Hematopoietic multipotent progenitor cell treated with erythropoietin and hydrocortisone succinate and interleukin-3 and kit ligand, for 15 days (in vitro differentiated cells): ENCODE data around the gene TDRD7.
"Not testable (repeated sequence)": the region's sequence is repeated elsewhere in the genome, so short reads cannot be mapped to it uniquely, and the experiment has no call there.

Source experiments
- DNase-seq: peaks from one replicate; pipeline ENCODE4 v3.0.0-alpha.2; 2015; ENCODE audit warnings: low spot score

Gene TDRD7

DNA sequence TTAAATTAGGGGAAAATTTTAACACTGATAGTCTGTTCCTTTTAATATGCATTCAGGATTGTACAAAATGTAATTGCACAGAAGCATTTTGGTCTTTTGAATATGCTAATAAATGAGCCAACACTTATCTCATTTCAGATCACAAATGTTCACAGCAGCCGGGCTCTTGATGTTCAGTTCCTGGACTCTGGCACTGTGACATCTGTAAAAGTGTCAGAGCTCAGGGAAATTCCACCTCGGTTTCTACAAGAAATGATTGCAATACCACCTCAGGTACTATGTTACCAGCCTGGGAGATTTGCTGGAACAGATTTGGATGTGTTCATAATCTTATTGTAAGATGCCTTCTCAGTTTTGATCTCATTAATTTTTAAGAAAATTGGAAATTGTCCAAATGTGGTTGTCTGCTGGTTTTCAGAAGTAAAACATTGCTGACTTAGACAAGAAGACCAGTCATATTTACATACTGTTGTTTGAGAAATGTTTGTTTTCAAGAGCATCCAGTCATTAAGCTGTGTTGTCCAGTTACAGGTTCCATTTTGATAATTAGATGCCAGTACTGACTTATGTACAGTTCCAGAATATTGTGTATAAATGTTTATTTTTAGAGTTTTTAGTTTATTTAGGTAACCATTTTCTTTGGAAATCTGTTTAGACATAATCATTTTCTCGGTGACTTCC, 66.5 kb downstream of the TDRD7 start:
- DNase-seq: no peak

DNA sequence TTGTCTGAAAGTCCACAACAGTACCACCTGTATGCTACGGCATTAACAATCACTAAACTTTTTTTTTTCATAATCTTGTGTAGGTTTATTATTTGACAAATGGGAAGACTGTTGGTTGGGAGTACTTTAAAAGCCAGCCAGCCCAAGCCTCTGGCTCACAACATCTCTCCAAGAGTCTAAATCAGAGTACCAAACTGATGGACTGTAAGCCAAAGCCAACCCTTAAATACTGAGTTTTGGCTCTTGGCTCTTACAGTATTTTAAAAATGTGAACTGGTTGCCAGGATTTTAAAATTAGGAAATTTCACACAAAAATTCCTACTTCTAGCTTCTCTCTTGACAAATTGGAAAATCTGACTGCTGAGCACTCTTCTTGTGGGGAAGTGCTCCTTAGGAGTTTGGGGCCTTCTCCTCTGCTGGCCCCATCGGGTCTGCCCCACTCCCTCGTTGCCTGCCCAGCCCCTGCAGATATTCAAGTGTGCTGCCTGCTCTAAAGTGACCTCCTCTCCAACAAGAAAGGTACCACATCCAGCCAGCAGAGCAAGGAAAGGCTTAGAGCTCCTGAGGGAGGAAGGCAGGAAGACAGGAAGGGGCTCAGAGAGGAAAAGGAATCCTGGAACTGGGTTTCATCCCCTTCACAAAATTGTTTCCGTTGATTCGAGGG, 67.7 kb downstream of the TDRD7 start:
- DNase-seq: no peak

DNA sequence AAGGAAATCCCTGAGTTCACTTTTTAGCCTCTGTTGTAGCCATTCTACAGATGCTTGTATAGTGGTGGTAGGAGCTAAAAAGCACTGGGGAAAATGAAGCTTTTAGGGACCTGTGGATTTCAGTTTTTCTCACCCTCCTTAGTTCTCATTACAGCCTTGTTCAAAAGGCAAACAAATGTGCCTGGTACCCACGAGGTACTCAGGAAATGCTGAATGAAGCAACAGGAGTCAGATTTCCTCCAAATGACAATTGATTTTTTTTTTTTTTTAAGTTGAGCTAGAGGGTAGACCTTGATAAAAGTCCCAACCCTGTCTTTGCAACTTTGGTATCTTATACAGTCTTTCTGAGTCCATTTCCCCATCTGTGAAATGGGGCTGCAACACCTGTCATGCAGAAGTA, 68.3 kb downstream of the TDRD7 start:
- no peak for DNase-seq

DNA sequence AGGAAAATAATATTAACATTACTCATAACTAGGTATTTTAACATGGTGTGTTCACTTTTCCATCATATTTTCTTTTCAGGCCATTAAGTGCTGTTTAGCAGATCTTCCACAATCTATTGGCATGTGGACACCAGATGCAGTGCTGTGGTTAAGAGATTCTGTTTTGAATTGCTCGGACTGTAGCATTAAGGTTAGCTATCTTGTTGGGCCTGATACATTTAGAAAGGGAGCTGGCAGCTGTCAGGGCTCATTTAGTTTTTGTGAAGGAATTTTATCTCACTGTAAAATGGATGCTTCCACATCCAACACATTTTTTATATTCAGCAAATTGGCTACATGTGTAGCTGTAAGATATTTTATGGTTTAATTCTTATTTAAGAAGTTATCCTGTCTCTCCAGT, 68.9 kb downstream of the TDRD7 start:
- DNase-seq: no peak

DNA sequence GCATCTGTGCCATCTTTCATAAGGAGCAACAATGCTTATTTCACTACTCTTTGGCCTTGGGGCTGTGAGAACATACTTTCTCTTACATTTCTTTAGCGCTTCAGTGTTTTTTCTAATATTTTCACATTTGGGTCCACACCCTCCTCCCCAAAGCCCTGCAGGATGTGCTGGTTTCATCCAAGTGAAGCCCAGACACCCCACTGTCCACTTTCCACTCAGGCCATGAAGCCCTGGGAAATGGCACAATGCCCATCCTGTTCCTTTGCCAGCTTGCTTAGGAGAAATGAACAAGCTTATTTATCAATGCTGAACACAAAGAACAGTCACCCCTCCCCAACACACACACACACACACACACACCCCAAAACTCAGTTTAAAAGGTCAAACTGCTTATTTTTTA, 72.2 kb downstream of the TDRD7 start:
- DNase-seq: no peak

DNA sequence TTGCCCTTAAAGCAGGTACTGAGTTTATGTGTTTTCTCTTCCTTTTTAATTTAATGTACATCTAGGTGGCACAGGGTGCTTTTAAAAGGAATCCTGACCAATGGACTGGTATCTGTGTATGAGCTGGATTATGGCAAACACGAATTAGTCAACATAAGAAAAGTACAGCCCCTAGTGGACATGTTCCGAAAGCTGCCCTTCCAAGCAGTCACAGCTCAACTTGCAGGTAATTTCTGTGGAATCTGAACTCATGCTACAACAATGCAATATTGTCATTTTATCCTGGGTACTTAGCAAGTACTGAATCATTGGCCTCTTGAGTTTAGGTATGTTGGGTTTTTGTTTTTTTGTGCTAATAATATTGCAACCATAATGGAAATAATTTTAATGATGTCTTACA, 75.2 kb downstream of the TDRD7 start:
- DNase-seq: no peak

DNA sequence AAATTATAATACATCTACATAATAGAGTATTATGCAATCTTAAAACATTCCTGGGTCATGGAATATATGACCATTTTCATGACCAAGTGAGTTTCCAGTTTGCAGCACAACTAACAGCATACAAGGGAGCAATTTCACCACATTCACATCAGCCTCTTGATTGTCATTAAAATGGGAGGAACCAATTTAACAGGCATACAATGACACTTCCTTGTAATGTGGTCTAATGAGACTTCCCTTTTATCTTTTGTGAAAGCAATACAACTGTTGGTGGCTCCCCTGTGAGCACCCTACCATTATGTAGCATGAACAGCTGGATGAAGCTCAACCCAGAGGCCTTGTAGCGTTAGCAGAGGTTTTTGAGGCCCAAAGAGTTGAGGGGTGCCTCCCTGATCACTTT, 76.0 kb downstream of the TDRD7 start:
- DNase-seq: no peak

DNA sequence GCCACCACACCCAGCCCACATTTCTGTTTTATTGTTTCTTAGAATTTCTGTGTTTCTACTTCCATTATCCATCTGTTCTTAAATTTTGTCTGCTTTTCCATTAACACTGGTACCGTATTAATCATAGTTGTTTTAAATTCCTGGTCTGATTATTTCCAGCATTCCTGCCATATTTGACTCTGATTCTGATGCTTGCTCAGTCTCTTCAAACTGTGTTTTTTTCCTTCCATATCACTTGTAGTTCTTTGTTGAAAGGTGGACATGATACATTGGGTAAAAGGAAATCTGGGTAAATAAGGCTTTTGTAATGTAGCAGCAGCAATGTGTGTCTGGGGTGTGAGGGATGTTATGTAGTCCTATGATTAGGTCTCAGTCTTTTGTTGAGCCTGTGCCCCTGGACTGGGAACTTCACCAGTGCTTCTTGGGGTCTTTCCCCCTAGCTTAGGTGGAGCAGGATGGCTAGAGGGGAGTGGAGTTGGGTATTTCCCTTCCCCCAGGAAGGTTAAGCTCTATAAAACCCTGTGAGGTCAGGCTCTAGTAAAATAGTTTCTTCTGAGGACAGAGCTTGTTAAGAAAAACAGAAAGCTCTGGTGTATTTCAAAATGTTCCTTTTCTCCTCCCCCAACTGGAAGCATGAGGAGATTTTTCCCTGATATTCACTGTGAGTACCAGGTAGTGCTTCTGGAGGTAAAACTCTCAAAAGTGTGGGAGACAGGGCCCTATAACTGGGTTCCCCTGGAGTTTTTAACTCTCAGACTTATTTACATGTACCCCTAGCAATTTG, 79.5 kb downstream of the TDRD7 start:
- DNase-seq: no peak

DNA sequence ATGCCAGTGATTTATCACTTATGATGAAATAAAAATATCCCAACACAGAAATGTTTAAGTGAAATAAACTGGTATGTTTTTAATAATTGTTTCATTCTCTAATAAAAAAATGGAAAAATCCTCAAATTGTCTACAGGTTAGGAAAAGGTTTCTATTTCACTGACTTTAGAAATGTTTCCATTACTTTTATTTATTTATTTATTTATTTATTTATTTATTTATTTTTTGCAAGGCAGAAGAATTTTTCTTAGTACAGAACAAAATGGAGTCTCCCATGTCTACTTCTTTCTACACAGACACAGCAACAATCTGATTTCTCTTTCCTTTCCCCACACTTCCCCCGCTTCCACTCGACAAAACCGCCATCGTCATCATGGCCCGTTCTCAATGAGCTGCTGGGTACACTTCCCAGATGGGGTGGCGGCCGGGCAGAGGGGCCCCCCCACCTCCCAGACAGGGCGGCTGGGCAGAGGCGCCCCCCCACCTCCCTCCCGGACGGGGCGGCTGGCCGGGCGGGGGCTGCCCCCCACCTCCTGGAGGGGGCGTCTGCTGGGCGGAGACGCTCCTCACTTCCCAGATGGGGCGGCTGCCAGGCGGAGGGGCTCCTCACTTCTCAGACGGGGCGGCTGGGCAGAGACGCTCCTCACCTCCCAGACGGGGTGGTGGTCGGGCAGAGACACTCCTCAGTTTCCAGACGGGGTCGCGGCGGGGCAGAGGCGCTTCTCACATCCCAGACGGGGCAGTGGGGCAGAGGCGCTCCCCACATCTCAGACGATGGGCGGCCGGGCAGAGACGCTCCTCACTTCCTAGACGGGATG, 85.9 kb downstream of the TDRD7 start:
- DNase-seq: not testable (repeated sequence)

DNA sequence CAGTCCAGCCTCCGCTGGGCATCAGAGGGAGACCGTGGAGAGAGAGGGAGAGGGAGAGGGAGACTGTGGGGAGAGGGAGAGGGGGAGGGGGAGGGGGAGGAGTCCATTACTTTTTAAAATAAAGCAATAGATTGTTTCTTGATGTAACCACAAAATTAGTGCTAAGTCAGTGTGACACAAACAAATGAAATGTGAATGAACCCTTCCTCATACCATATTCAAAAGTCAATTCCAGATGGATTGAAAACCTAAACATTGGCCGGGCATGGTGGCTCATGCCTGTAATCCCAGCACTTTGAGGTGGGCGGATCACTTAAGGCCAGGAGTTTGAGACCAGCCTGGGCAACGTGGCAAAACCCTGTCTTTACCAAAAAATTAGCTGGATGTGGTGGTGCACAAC, 87.0 kb downstream of the TDRD7 start:
- DNase-seq: not testable (repeated sequence)

DNA sequence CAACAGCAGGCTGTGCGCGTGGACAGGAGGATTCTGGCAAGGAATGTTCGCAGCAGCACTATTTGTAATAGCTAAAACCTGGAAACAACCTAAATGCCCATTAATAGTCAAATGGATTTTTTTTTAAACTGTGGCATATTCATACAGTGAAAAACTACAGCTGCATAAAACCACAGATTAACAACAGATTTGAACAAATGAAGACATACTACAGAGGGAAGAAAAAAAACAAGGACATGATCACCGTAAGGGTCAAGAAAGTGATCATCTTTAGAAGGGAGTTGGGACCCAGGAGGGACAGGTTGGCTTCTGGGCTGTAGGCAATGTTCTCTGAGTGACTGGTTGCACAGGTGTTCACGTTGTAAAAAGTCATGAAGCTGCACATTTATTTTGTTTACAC, 88.4 kb downstream of the TDRD7 start:
- DNase-seq: no peak

DNA sequence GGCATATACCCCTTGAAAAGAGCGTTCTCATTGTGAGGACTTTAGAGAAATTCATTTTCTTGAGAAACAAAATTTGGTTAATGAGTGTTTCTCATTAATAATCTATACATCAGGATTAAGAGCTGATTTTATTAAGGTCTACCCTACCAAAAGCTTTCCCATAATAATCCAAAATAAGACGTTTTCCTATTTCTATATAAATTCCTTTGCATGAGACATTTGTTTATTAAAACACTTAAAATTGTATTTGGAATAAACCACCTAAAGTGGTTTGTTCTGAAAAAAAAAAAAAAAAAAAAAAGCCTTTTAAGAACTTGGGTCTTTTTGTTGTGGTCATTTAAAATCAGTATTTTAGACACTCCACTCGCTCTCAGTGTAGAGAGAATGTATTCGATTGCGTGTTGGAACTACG, 88.9 kb downstream of the TDRD7 start:
- DNase-seq: no peak

DNA sequence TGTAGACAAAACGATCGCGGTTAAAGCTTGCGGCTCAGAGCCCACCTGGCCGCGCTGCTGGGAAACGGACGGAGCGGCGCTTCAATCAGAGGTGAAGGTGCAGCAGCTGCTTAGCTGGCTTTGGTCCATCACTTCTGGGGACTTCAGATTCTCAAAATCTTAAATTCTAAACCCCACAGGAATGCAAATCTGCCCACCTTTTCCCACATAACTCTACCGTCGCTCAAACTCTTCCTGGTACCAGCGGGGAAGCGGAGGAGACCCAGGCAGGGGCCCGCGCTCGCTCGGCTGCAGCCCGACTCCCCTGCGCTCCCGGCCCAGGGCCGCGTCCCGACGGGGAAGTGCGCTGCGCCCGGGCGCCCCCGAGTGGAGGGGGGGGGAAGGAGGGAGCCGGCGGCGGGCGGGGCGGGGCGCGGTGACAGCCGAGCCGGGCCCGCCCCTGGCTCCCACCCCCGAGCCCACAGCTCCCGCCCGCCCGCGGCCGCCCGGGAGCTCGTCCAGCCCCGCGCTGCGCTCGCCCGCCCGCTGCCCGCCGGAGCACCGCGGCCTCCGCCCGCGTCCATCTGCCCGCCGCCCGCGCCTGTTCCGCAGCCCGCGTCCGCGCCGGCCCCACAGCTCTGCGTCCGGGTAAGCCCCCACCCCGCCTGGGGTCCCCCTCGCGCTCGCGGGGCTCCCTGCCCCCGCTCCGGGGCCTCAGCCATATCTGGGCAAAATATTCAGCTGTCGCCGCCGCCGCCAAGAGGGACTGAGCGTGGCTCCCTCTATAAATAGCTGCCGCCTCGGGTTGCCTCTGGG, 89.5 kb downstream of the TDRD7 start, which contains the start of gene TMOD1:
Gene TMOD1 (plus strand): TSS at position 490 of the 795 bp plus-strand sequence. CDS start 22,523 bp downstream, outside the sequence.
- peak; percentile 85 for DNase-seq

DNA sequence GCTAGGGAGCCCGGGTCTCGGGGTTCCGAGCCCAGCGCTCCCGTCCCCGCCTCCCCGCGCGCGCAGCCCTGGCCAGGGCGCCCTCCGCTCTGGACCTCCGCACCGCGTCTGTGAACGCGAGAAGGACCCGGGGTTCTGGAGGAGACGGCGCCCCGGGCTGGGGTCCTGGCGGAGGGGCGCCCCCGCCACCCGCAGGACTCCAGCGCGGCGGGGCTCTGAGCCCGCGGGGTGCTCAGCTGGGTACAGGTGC, 90.0 kb downstream of the TDRD7 start:
- no peak for DNase-seq

DNA sequence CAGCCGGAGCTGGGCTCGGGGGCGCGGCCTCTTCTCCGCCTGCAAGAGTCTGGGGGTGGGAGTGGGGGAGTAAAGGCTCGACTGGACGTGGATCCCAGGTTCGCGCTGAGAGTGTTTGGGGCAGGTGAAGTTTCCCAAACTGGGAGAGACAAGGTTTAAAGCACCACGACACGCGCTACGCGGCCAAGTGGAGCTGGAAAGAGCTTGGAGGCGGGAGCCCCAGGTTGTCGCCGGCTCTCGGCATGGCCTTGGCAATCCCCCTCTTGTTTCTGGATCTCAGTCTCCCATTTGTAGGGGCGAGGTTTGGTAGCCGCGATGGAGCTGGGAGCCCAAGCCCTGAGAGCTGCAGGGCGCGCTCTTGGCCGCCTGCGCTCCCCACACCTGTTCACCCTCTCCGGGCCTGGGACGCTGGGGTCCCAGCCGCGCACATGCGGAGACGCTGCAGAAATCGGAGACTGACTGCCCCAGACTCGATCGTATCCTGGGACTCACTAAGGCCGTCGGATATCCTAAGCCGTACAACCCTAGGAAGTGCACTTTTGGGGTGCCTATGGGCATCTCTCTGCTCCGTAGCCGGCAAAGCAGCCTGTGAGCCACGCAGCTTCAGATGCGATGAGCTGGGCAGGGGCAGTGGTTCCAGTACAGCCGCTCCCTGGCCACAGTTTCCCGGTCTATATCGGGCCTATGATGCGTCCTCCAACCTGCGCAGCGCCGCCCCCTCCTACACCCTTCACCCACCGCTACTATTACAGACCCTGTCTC, 90.5 kb downstream of the TDRD7 start:
- peak; percentile 35 for DNase-seq

DNA sequence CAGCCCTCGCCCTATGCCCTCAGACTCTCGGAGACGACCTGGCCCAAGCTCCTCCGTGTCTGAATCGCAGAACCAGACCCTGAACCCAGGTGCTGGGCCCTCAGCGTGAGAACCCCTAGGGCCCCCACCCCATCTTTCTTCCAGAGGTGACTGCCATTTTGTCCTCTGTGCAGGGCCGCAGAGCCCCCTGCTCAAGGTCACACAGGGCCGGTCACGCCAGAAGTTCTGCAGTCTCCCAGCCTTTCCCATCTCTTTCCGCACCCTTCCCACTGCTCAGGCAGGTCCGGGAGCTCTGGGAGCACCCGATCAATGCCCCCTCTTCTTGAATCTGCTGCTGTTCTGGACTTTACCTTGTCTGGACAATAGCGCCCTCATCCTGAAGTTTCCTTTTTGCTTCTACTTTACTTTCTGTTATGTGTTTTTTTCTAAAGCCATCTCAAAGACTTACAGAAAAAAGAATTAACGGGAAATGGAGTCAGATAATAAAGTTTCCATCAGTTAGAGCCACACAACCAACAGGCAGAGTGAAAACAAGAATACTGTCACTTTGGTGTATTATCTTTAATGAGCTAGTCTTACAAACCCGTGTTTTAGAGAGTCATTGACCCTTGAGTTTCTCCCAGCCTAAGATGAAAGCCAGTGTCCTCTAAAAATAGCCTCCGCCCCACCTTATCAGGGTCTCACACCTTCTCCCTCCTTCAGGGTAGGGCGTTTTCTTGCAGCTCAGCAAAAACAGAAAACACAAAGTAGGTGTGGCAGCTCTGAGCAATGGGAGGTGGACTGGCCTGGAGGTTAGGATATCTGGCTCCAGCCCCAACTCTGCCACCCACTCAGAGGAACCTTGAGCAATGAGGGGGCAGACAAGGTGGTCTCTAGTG, 91.3 kb downstream of the TDRD7 start:
- peak; percentile 94 for DNase-seq

DNA sequence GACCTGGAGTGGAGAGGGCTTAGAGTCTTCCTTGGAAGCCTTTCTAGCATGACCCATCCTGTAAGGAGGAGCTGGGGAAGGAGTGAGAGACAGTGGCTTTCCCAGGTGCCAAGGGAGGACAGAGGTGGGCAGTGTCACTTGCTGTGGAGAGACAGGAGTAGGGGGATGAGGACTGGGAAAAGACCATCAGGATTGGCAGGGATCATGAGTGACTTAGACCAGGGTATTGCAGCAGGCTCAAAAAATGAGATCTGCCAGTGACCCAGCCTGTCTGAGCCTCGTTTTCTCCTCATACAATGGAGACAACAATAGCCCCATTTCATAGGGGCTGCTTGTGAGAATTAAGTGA, 91.9 kb downstream of the TDRD7 start:
- no peak for DNase-seq

DNA sequence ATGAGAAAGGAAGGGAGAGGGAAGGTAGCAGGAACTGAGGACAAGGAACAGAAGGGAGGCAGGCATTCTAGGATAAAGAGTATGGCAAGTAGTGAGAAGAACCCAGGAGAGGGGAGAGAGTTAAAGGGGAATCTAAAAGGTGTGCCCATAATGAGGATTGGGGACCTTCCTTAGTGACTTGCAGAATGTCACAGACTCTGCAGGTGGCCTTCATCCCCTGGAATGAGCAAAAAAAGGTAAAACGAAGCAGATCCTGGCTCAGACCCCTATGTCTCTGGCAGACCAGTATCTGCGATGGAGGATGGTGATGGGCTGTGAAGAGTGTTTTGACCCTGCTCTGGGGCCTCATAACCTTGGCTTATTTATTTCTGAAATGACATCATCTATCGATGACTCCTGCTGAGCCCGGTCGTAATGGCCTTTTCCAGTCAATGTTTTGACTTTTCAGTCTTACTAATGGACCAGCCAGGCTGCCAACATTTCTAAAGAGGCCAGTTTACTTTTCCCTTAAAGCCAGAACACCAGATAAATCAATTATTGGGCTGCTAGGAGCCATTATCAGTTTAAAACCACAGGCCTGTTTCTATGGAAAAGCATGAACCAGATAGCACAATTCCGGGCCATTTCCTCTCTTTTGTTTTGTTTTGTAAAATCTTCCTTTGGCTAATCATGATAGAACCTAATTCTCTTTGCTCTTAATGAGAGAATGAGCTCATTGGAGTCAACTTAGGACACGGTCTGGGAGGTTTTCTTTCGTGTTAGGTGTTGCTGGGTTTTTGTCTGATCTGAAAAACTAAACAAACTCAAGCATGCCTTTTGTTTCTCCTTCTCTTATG, 92.7 kb downstream of the TDRD7 start:
- DNase-seq: peak; percentile 46

DNA sequence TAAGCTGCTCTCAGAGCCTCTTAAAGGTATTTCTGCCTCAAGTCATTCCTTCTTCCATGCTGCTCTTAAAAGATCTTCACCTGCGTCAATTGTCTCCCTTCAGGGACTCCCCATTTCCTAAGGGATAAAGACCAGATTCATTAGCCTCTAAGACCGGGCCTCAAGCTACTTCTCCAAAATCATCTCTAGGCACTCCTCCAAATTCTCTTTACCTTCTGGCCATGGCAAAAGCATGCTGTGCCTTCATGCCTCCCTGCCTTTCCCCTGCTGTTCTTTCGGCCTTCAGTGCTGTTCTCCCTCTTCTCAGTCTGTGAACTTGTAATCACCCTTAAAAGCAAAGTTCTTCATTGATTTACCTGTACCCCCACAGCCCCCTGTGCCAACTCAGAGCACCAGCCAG, 93.9 kb downstream of the TDRD7 start:
- no peak for DNase-seq
